Measurements from ENCODE around the gene COPG1.
A peak's percentile ranks its signal among the peaks of the same experiment; 100 is the strongest.

Gene COPG1

GRCh38 chr3:129317014-129317771 is 67.8 kb downstream of the COPG1 start:
- no peak for TF ChIP-seq CTCF (IDR thresholded peaks at IDR 0.05; ENCODE audit: low read depth, low read length)
- peak overlapping the region; percentile 61 to 63 for H3K4me3 ChIP-seq (replicated peaks in 1 of 2; ENCODE audit: low read depth in 2 of 2, low read length in 2 of 2)
- DNase-seq (ENCODE audit: low read depth in 2 of 2): no peak

GRCh38 chr3:129317848-129318247 is 68.4 kb downstream of the COPG1 start:
- DNase-seq (ENCODE audit: low read depth in 2 of 2): no peak
- no peak for TF ChIP-seq CTCF (IDR thresholded peaks at IDR 0.05; ENCODE audit: low read depth, low read length)
- H3K4me3 ChIP-seq (replicated peaks in 1 of 2; ENCODE audit: low read depth in 2 of 2, low read length in 2 of 2): no peak overlapping the region

GRCh38 chr3:129318921-129319320 is 69.5 kb downstream of the COPG1 start:
- no peak overlapping the region for H3K4me3 ChIP-seq (replicated peaks in 1 of 2; ENCODE audit: low read depth in 2 of 2, low read length in 2 of 2)
- DNase-seq (ENCODE audit: low read depth in 2 of 2): no peak
- TF ChIP-seq CTCF (IDR thresholded peaks at IDR 0.05; ENCODE audit: low read depth, low read length): no peak

GRCh38 chr3:129320261-129320660 is 70.9 kb downstream of the COPG1 start:
- no peak for TF ChIP-seq CTCF (IDR thresholded peaks at IDR 0.05; ENCODE audit: low read depth, low read length)
- no peak overlapping the region for H3K4me3 ChIP-seq (replicated peaks in 1 of 2; ENCODE audit: low read depth in 2 of 2, low read length in 2 of 2)
- no peak for DNase-seq (ENCODE audit: low read depth in 2 of 2)

- no peak for DNase-seq (ENCODE audit: low read depth in 2 of 2)
- H3K4me3 ChIP-seq (replicated peaks in 1 of 2; ENCODE audit: low read depth in 2 of 2, low read length in 2 of 2): no peak overlapping the region
- TF ChIP-seq CTCF (IDR thresholded peaks at IDR 0.05; ENCODE audit: low read depth, low read length): no peak
Observed at GRCh38 chr3:129320825-129321487, 71.5 kb downstream of the COPG1 start.

- no peak for DNase-seq (ENCODE audit: low read depth in 2 of 2)
- no peak for TF ChIP-seq CTCF (IDR thresholded peaks at IDR 0.05; ENCODE audit: low read depth, low read length)
- no peak overlapping the region for H3K4me3 ChIP-seq (replicated peaks in 1 of 2; ENCODE audit: low read depth in 2 of 2, low read length in 2 of 2)
Observed at GRCh38 chr3:129321887-129322286, 72.5 kb downstream of the COPG1 start.

Data from cardiac fibroblast (primary cell).